H1 (cell line): ENCODE data around the gene CHTF18.

ENCODE experiments used
- ATF2 ChIP-seq: IDR thresholded peaks from 2 replicates; pipeline ENCODE4 v1.6.1; 2012; ENCODE audit warnings: low read length, inconsistent platforms
- CTCF ChIP-seq, 3 experiments: IDR thresholded peaks; 1 replicate in 2 of 3; 2 replicates in 1 of 3; pipeline versions ENCODE4 v1.5.1 to v1.6.1; 2011; ENCODE audit warnings: low read length in 3 of 3, mild to moderate bottlenecking in 3 of 3, inconsistent platforms in 2 of 3, low read depth in 1 of 3, moderate library complexity in 1 of 3; ENCODE audit not compliant: insufficient read depth in 1 of 3; ENCODE audit errors: control extremely low read depth in 1 of 3
- EZH2 ChIP-seq: fragments of 200-600 bp; sonication (generic); IDR thresholded peaks from 2 replicates; pipeline ENCODE4 v1.7.1; 2012; ENCODE audit warnings: low read depth, mild to moderate bottlenecking, moderate library complexity, low read length, inconsistent platforms; ENCODE audit not compliant: severe bottlenecking
- POLR2A ChIP-seq, 2 experiments: IDR thresholded peaks; 1 replicate in 1 of 2; 2 replicates in 1 of 2; pipeline ENCODE4 v1.6.1; 2011; ENCODE audit warnings: low read depth in 2 of 2, low read length in 2 of 2, mild to moderate bottlenecking in 2 of 2; ENCODE audit errors: control extremely low read depth in 1 of 2
- POLR2AphosphoS5 ChIP-seq: IDR thresholded peaks from 2 replicates; pipeline ENCODE4 v1.6.1; 2011; ENCODE audit warnings: low read depth, low read length

GRCh38 chr16:789191-789850 lies 901 bp downstream of the CHTF18 start:
- TF ChIP-seq CTCF (IDR thresholded peaks at IDR 0.05; ENCODE audit: control extremely low read depth in 1 of 3, insufficient read depth in 1 of 3, low read depth in 1 of 3, low read length in 3 of 3) (no peak), EZH2 (no peak), POLR2A (IDR thresholded peaks at IDR 0.05; ENCODE audit: control extremely low read depth in 1 of 2, low read depth in 2 of 2, low read length in 2 of 2) (no peak), POLR2AphosphoS5 (no peak), ATF2 (no peak)
